ENCODE data around the gene SKOR1.

The SKOR1 gene

DNA sequence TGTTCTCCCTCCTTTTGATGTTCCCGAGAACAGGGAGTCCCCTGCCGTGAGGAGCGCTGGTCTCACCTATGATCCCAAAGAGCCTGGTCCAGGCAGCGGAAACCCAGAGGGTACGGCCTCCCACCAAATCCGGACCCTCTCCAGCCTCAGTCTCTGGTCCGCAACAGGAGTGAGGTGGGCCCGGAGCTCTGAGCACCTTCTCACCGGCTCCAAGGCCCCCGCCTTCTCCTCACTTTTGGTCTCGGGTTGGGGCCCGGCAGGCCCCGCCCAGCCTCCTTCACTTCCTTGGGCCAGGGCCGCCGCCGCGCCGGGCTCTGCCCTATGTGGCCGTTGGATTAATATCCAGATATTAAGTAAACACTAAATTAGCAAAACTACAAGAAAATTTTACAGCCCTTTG is 5.7 kb upstream of the SKOR1 start:
- DNase-seq, result no peak

DNA sequence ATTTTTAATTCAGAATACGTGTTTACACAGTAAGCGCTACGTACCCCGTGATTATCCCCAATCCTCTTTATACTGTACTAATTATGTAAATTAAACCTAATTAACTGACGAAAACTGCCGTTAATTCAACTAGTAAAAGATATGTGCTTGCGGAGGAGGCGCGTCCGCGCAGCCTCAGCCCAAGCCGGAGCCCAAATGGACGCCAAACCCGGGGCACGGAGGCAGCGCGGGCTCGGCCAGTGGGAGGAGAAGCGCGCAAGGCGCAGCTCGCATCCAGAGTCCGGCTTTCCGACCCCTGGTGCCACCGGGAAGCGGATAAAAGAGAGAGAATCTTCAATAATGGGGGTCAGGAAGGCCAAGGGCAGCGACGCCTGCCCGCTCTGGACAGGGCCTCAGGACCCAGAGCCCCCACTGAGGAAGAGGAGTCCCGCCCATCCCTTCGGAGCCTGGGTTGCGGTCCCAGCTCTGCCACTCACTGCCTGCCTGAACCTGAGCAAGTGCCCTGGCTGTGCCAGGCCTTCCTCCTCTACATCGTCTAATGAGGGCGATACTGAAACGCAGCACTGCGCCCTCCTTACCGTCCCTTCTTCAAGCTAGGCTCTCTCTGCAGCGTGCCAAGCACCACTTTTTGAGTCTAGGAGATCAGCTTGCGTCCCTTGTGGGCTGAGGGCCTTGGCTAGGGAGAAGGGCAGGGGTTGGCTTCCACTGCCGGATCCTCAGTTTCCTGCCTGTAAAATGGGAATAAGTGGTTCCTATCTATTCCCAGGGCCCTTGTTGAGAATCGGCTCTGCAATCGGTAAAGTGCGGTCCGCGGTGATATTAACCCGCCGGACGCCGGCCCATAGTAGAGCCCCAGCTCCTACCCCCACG is 5.0 kb upstream of the SKOR1 start:
- DNase-seq, result no peak

DNA sequence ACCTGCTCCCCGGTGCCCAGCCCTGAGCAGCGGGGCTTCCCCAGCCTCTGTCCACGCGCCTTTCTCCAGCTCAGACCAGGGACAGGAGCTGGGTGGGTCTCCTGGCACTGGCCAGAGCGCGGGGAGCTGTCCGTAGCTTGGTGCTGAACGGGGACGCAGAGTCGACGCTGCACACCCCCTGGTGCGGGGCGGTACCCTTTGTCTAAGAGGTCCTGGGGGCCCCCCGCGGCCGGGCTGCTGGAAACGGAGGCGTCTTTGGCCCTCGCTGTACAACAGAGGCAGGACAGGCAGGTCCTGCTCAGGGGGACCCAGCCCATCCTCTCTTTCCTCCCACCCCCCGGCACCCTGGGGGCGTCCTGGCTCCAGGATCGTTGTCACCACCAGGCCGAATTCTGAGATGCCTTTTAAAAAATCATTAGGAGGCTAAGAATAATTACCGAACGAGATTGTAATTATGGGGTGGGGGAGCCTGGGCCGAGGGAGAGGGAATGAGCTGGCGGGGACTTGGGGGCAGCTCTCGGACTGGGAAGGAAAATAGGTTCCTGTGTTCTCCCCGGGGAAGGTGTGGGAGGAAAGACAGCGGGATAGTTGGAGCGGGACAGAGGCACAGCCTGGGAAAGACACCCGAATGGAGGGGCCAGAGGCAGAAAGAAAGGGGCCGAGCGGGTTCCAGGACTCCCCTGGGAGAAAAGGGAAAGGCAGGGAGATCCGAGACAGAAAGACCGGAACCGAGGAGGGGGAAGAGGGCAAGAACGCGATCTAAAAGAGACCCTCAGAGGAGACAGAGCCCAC is 4.1 kb upstream of the SKOR1 start:
- DNase-seq, result no peak

GRCh38 chr15:67821784-67822440 is 3.4 kb upstream of the SKOR1 start:
- no peak for DNase-seq

DNA sequence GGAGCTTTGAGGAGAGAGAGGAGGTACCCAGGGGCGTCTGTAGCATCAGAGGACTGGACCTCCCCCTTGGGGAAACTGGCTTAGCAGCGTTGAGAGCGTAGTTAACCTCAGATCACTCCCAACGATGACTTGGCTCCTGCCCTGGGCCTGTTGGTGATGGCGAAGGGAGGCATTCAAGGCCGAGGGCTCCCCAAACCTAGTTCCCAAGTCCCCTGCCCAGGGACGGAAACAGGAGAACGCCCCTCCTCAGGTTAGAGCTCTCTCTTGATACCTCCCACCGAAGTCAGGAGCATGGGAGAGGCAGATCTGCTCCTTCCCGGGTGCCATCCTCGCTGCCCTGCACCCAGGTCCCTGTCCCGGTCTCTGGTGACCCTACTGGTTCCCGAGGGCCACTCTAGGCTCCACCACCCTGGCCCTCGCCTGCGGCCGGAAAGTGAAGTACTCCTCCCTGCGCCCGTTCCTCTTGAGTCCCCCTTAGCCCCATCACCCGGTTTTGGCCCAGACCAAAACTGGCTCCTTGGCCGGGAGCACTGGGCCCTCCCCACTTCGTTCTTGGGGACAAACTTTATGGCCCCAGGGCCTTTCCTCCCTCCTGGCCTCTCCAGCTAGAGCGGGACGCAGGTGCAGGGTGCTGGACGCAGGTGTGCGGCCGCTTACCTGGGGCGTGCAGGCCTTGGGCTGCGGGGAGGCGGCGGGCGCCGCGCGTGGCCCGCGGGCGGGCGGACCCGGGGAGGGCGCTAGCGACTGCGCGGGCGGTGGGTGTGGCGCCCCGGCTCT is 2.6 kb upstream of the SKOR1 start:
- DNase-seq, result no peak

DNA sequence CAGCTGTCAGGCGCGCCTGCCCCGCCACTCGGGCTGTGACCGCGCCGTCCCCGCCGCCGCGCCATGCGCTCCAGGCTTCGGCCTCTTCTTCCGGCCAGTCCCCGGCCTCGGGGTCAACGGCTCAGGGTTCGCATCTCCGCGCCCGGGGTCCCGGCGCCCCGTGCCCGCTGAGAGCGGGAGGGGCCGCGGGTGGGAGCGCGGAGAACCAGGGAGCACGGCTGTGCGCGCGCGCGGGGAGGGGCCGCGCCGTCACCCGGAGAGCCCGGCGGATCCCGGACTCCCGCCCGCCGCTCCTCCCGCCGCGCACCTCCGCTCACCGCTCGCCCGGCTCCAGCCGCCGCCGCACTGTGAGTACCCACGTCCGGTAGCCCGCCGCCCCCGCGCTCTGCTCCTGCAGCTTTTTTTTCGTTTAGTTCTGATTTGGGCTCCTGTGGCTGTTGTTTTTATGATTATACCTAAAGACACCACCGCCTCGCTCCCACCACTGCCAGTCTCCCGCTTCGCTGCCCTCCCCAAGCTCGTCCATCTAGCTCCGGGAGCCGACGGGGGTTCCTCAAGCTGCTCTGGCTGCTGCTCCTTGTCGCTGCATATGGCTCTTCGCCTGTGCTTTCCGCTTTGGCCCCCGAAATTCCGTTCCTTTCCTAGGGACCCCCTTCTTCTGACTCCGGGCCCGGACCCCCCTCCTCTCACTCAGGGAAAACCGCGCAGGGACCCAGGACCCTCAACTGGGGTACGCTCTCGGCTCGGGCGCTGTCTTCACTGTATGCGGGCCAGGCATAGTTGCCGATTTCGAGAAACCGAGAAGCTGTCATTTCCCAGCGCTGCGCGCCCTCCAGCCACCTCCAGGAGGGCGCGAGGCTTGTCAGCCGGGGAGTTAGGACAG is 1.8 kb upstream of the SKOR1 start:
- DNase-seq, result no peak

GRCh38 chr15:67824197-67824968 is 926 bp upstream of the SKOR1 start:
- no peak for DNase-seq

- no peak for DNase-seq
Measured at GRCh38 chr15:67825881-67826716, 790 bp downstream of the SKOR1 start.

DNA sequence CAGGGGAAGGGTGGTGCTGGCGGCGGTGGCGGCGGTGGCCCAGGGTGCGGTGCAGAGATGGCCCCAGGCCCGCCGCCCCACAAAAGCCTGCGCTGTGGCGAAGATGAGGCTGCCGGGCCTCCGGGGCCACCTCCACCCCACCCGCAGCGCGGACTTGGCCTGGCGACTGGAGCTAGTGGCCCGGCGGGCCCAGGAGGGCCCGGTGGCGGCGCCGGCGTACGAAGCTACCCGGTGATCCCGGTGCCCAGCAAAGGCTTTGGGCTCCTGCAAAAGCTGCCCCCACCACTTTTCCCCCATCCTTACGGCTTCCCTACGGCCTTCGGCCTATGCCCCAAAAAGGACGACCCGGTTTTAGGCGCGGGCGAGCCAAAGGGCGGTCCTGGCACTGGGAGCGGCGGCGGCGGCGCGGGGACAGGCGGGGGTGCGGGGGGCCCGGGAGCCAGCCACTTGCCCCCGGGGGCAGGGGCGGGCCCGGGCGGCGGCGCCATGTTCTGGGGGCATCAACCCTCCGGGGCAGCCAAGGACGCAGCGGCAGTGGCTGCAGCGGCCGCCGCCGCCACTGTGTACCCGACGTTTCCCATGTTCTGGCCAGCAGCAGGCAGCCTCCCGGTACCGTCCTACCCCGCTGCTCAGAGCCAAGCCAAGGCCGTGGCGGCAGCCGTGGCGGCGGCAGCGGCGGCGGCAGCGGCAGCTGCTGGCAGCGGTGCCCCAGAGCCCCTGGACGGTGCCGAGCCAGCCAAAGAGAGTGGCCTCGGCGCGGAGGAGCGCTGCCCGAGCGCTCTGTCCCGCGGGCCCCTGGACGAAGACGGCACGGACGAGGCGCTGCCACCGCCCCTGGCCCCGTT is 1.6 kb downstream of the SKOR1 start:
- no peak for DNase-seq

GRCh38 chr15:67827562-67828277 is 2.4 kb downstream of the SKOR1 start:
- no peak for DNase-seq

DNA sequence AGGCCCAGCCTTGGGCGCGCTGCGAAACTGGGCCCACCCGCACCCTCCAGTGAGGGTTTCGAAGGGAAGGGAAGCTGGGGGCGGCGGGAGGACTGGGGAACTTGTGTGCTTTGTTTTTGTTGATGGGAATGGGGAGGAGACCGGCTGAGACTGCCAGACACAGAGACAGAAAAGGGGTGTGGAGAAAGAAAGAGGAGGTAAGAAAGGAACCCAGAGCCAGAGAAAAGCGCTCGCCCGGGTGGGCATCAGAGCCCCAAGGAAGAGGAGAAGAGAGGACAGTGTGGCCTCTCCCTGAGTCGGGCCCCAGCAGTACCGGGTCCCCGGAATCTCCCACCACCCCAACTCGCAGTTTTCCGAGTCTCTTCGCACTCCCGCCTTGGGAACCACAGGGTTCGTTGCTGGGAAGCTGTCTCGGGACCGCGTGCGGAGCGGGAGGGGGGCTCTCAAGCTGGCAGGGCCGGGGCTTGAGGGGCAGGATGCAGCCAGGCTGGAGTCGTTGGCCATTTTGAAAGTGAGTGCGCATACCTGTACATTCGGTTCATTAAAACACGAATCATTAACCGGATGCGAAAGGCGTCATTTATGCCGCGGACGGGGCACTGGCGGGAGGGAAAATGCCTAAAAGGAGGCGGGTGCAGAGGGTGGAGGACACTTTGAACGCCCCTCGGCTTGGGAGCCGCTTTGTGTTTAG is 3.1 kb downstream of the SKOR1 start:
- DNase-seq, result no peak

DNA sequence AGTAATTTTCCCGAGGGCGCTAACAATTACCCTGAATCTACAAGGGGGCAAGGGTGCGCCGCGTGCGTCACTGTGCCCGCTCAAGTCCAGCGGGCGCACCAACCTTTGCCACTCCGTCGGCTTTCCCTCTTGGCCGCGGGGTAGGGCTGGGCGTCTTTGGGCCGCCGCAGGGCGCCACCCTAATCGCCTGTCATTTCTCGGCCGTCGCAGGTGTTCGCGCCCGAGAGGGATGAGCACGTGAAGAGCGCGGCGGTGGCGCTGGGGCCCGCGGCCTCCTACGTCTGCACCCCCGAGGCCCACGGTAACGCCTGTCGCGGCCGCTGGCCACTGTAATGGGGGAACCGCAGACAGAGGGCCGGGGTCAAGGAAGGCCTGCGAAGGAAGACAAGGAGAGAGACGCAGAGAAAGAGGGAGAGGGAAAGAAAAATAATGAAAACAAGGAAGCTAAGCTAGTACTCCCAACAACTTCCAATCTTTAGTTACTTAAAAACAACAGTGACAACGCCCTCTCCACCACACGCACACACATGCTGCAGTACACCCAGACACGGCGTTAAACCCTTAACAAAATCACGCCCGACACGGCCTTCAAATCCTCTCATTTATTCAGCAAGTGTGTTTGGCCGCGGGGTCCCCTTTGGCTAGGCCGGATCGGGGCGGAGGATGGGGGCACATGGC is 3.8 kb downstream of the SKOR1 start:
- no peak for DNase-seq

DNA sequence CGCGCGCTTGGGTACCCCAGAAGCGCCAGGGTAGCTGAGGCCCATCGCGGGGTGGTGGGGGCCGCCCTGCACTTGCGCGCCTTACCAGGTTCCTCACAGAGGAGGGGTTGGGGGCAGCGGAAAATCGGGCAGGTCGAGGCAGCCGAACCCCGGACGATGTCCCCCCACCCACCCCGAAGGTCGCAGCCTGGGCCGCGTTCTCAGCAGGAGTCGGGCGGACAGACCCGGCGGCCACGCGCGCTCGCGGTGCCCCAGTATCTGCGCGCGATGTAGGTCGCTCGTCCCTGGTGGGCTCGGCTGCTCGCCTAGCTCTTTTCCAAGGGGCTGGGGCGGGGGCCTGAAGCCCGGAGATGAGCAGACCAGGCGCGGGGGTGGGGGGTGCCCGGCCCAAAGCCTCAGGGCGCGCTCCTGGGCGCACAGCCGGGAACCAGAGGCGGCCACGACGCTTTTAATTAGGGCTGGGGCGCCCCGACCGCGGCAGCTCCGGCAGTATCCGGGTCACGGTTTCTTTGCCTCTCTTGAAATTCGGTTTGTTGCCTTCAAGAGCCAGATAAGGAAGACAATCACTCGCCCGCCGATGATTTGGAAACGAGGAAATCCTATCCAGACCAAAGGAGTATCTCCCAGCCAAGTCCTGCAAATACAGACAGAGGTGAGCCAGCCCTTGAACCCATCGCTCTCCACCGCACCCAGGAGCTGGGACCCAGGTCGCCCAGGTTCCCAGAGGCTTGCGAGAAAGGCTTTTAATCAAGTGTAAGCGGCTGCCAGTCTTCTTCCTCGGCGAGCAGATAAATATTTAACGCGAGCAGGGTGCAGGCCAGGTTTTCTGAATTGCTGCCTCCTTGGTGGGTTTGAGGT is 4.6 kb downstream of the SKOR1 start:
- no peak for DNase-seq

- no peak for DNase-seq
Measured at GRCh38 chr15:67831363-67831762, 6.1 kb downstream of the SKOR1 start.

DNA sequence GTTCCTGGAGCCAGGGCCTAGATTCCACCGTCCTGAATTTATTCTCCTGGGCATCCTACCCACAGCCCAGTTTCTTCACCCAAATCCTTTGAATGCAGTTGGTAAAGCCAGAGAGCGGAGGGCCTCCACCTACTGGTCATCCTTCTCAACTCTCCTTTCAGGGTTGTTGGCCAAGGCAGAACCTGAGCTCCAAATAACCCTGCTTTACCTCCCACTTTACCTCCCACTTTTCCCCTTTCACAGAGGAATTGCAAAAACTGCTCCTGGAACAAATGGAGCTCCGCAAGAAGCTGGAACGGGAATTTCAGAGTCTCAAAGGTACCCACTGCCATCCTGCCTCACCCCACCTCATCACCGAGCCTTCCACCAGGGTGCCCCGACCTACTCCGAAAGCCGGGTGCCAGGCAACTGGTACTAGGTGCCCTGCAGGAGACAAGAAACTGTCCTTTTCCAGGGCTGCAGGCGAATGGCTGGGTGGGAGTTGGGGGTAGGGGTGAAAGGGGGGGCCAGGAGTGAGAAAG is 6.8 kb downstream of the SKOR1 start:
- no peak for DNase-seq
